ENCODE measurements around the gene ADIPOR1.
"Not testable (repeated sequence)": the region's sequence is repeated elsewhere in the genome, so short reads cannot be mapped to it uniquely, and the experiment has no call there.

DNA sequence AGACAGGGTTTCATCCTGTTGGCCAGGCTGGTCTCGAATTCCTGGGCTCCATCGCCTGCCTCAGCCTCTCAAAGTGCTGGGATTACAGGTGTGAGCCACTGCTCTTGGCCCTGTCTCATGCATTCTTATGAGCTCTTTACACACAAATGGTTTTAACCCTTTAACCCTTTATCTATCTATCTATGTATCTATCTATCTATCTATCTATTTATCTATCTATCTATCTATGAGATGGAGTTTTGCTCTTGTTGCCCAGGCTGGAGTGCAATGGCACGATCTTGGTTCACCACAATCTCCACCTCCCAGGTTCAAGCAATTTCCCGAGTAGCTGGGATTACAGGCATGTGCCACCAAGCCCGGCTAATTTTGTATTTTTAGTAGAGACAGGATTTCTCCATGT, 54.3 kb downstream of the ADIPOR1 start:
- not testable (repeated sequence) for TF ChIP-seq POLR2AphosphoS5, POLR2A (IDR thresholded peaks at IDR 0.05)
- TF ChIP-seq, protein P1, sequence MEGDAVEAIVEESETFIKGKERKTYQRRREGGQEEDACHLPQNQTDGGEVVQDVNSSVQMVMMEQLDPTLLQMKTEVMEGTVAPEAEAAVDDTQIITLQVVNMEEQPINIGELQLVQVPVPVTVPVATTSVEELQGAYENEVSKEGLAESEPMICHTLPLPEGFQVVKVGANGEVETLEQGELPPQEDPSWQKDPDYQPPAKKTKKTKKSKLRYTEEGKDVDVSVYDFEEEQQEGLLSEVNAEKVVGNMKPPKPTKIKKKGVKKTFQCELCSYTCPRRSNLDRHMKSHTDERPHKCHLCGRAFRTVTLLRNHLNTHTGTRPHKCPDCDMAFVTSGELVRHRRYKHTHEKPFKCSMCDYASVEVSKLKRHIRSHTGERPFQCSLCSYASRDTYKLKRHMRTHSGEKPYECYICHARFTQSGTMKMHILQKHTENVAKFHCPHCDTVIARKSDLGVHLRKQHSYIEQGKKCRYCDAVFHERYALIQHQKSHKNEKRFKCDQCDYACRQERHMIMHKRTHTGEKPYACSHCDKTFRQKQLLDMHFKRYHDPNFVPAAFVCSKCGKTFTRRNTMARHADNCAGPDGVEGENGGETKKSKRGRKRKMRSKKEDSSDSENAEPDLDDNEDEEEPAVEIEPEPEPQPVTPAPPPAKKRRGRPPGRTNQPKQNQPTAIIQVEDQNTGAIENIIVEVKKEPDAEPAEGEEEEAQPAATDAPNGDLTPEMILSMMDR (IDR thresholded peaks at IDR 0.05 in 8 of 11, conservative IDR thresholded peaks at IDR 0.05 in 3 of 11) = not testable (repeated sequence)

Data from spleen (tissue), 7 donors.